HepG2 (cell line): ENCODE results near the gene DDRGK1. TPM values are rescaled to one million over a fixed set of nuclear protein-coding genes. Genes with fewer than 3 reads are reported as not detected.

ENCODE experiments used
- ATAC-seq: fragments of 200-7000 bp; cut with Tn5 transposase; 3 replicates; pipeline ENCODE4 v1.9.1; 2020; ENCODE audit warnings: mild to moderate bottlenecking, moderate library complexity
- BruUV-seq: library from RNA; stranded (reverse); fragments of 400-500 nt; replicated peaks from 2 replicates; lab custom pipeline; 2021; lab: Mats Ljungman, UMichigan
- CTCF ChIA-PET: fragments of 300-600 bp; formaldehyde crosslinking; extraction: SDS; loops from one replicate; lab custom pipeline; 2021; ENCODE audit warnings: low total read pairs, inconsistent platforms, low intra/inter-chr PET ratio; lab: Yijun Ruan, JAX
- POLR2A ChIA-PET: fragments of 350-600 bp; sonication (Branson Sonifier 250); formaldehyde crosslinking; loops from one replicate; lab custom pipeline; 2020; ENCODE audit warnings: antibody characterized with exemption, inconsistent platforms; lab: Yijun Ruan, JAX
- DNase-seq: peaks from one replicate; pipeline ENCODE4 v3.0.0-alpha.2; 2015; ENCODE audit warnings: low spot score
- FAIRE-seq: peaks from 3 replicates; lab custom pipeline; 2011; peaks lifted over from hg19 to GRCh38; lab: Jason Lieb, UNC
- H2AFZ ChIP-seq: one replicate; pipeline ENCODE4 v1.6.1; 2011; ENCODE audit warnings: low read length, inconsistent platforms
- H3K27ac ChIP-seq: fragments of 300-600 bp; 3 replicates; pipeline ENCODE4 v1.8.0; 2011; ENCODE audit warnings: mixed run types, mild to moderate bottlenecking, mixed read lengths, low read length, inconsistent platforms; ENCODE audit not compliant: insufficient read depth; ENCODE audit errors: extremely low read length
- H3K27me3 ChIP-seq, 2 experiments: fragments of 200-600 bp in 1 of 2; 2 replicates in 1 of 2; 3 replicates in 1 of 2; pipeline versions ENCODE4 v1.6.0 to v1.8.0; 2011; ENCODE audit warnings: low read length in 2 of 2, mild to moderate bottlenecking in 2 of 2, moderate library complexity in 2 of 2, inconsistent platforms in 1 of 2; ENCODE audit not compliant: insufficient read depth in 2 of 2, control insufficient read depth in 1 of 2
- H3K36me3 ChIP-seq, 2 experiments: fragments of 200-600 bp in 1 of 2; replicated peaks in 1 of 2; 2 replicates in 1 of 2; 3 replicates in 1 of 2; pipeline versions ENCODE4 v1.5.1 to v1.8.0; 2011; ENCODE audit warnings: low read length in 2 of 2, inconsistent platforms in 1 of 2; ENCODE audit not compliant: insufficient read depth in 2 of 2, control insufficient read depth in 1 of 2
- H3K4me1 ChIP-seq: 2 replicates; pipeline ENCODE4 v1.5.1; 2012; ENCODE audit warnings: low read length, inconsistent platforms; ENCODE audit not compliant: insufficient read depth
- H3K4me2 ChIP-seq: 2 replicates; pipeline ENCODE4 v1.6.0; 2011; ENCODE audit warnings: low read depth, low read length, inconsistent platforms
- H3K4me3 ChIP-seq, 3 experiments: fragments of 200-600 bp in 1 of 3; sonication (generic), shearing (Covaris generic) in 1 of 3; replicated peaks in 1 of 3; 2 replicates each; pipeline ENCODE4 v1.5.1; 2011 to 2016; ENCODE audit warnings: low read length in 3 of 3, inconsistent platforms in 2 of 3, low read depth in 2 of 3, mild to moderate bottlenecking in 2 of 3, control low read depth in 1 of 3, mixed read lengths in 1 of 3; ENCODE audit not compliant: insufficient read depth in 1 of 3
- H3K79me2 ChIP-seq: one replicate; pipeline ENCODE4 v1.6.1; 2011; ENCODE audit warnings: low read length, inconsistent platforms; ENCODE audit not compliant: insufficient read depth
- H3K9ac ChIP-seq: 2 replicates; pipeline ENCODE4 v1.6.0; 2011; ENCODE audit warnings: mild to moderate bottlenecking, low read depth, low read length, inconsistent platforms; ENCODE audit not compliant: insufficient read depth
- H3K9me3 ChIP-seq: 2 replicates; pipeline ENCODE4 v1.5.1; 2012; ENCODE audit warnings: mild to moderate bottlenecking, low read length
- H4K20me1 ChIP-seq: 2 replicates; pipeline ENCODE4 v1.6.0; 2011; ENCODE audit warnings: inconsistent platforms, mild to moderate bottlenecking, low read length, moderate library complexity; ENCODE audit not compliant: insufficient read depth
- AGO2 ChIP-seq: fragments of 200-400 bp; formaldehyde crosslinking; optimal IDR thresholded peaks from 2 replicates; pipeline ENCODE3; 2017; ENCODE audit warnings: mild to moderate bottlenecking, low read depth, low read length, moderate library complexity
- MTA3 ChIP-seq: sonication (generic); formaldehyde crosslinking; IDR thresholded peaks from 2 replicates; pipeline ENCODE4 v1.4.0; 2020; ENCODE audit warnings: missing genetic modification reagents
- NCOA5 ChIP-seq: sonication (generic); formaldehyde crosslinking; IDR thresholded peaks from 2 replicates; pipeline ENCODE4 v1.4.0; 2020; ENCODE audit warnings: missing genetic modification reagents
- NR2F1 ChIP-seq, 2 experiments: fragments of 450-650 bp in 1 of 2; formaldehyde crosslinking in 1 of 2; IDR thresholded peaks; 2 replicates each; pipeline versions ENCODE4 v1.5.0 to v1.6.1; 2016 to 2020; ENCODE audit warnings: mild to moderate bottlenecking in 1 of 2, missing compliant biosample characterization in 1 of 2, missing genetic modification reagents in 1 of 2, moderate library complexity in 1 of 2
- ZNF253 ChIP-seq: sonication (generic); formaldehyde crosslinking; IDR thresholded peaks from 2 replicates; pipeline ENCODE4 v1.8.0; 2022; ENCODE audit warnings: mild to moderate bottlenecking, missing genetic modification reagents, borderline replicate concordance
- ZNF431 ChIP-seq: sonication (generic); formaldehyde crosslinking; IDR thresholded peaks from 2 replicates; pipeline ENCODE4 v1.9.0; 2022; ENCODE audit warnings: missing genetic modification reagents, low read depth, mild to moderate bottlenecking, borderline replicate concordance
- ZNF607 ChIP-seq: sonication (generic); formaldehyde crosslinking; IDR thresholded peaks from 2 replicates; pipeline ENCODE4 v1.5.1; 2020; ENCODE audit warnings: missing genetic modification reagents, mild to moderate bottlenecking, borderline replicate concordance
- WGBS: methylation state at CpG from one replicate; pipeline ENCODE4 v1.1.6; 2017; ENCODE audit warnings: low lambda C conversion rate; 5-methylcytosine and 5-hydroxymethylcytosine counted together
- in situ Hi-C: cut with HindIII; loops from 2 replicates; pipeline ENCODE4 v1.10.0; 2017; ENCODE audit warnings: low pct_unique_long_range_greater_than_20kb; ENCODE audit not compliant: extremely low pct_ligation_motif_present
- intact Hi-C: fragments of 100-400 bp; cut with micrococcal nuclease; formaldehyde crosslinking; loops from one replicate; pipeline ENCODE4 v1.10.0; 2022; ENCODE audit not compliant: unreplicated experiment
- polyA plus RNA-seq, 8 experiments: library from polyadenylated mRNA; depleted of rRNA in 3 of 8; stranded (reverse) in 7 of 8; unstranded in 1 of 8; fragments of >200 nt; fragmentation: Illumina TruSeq in 4 of 8; extraction: Trizol in 4 of 8; gene quantifications; 2 replicates each; pipeline versions ENCODE4 v1.2.1 to v1.2.3, GENCODE V29; 2011 to 2016; ENCODE audit warnings: low read depth in 4 of 8, missing spikeins in 1 of 8, mixed read lengths in 1 of 8; ENCODE audit not compliant: insufficient read depth in 1 of 8
- total RNA-seq, 5 experiments: library from RNA; depleted of rRNA; stranded (reverse); fragments of >200 nt; fragmentation: Illumina TruSeq; extraction: Trizol; gene quantifications; 2 replicates each; pipeline ENCODE4 v1.2.3, GENCODE V29; 2016; ENCODE audit warnings: low read depth in 1 of 5
- TF ChIP-seq, protein P1 (sequence below): sonication (generic); formaldehyde crosslinking; IDR thresholded peaks from 2 replicates; pipeline ENCODE4 v1.4.0; 2020; ENCODE audit warnings: missing genetic modification reagents
- TF ChIP-seq, protein P2 (sequence below), 2 experiments: IDR thresholded peaks; 2 replicates each; pipeline ENCODE4 v1.6.1; 2011 to 2012; ENCODE audit warnings: low read length in 2 of 2, borderline replicate concordance in 1 of 2, low read depth in 1 of 2, mild to moderate bottlenecking in 1 of 2, moderate library complexity in 1 of 2
- TF ChIP-seq, protein P3 (sequence below): sonication (generic); formaldehyde crosslinking; IDR thresholded peaks from 2 replicates; pipeline ENCODE4 v1.4.0; 2020; ENCODE audit warnings: mild to moderate bottlenecking, low read depth, missing genetic modification reagents
- TF ChIP-seq, protein P4 (sequence below): sonication (generic); formaldehyde crosslinking; IDR thresholded peaks from 2 replicates; pipeline ENCODE4 v1.4.0; 2020; ENCODE audit warnings: missing genetic modification reagents, borderline replicate concordance
- TF ChIP-seq, protein P5 (sequence below): sonication (generic); formaldehyde crosslinking; IDR thresholded peaks from 2 replicates; pipeline ENCODE4 v1.4.0; 2020; ENCODE audit warnings: mild to moderate bottlenecking, missing genetic modification reagents

The DDRGK1 gene
- total and polyA plus RNA-seq, 2 of the 13 experiments (the other 11 are each of a cell fraction or from before 2014, with no cell fraction given): 96.7 to 149 TPM

DNA sequence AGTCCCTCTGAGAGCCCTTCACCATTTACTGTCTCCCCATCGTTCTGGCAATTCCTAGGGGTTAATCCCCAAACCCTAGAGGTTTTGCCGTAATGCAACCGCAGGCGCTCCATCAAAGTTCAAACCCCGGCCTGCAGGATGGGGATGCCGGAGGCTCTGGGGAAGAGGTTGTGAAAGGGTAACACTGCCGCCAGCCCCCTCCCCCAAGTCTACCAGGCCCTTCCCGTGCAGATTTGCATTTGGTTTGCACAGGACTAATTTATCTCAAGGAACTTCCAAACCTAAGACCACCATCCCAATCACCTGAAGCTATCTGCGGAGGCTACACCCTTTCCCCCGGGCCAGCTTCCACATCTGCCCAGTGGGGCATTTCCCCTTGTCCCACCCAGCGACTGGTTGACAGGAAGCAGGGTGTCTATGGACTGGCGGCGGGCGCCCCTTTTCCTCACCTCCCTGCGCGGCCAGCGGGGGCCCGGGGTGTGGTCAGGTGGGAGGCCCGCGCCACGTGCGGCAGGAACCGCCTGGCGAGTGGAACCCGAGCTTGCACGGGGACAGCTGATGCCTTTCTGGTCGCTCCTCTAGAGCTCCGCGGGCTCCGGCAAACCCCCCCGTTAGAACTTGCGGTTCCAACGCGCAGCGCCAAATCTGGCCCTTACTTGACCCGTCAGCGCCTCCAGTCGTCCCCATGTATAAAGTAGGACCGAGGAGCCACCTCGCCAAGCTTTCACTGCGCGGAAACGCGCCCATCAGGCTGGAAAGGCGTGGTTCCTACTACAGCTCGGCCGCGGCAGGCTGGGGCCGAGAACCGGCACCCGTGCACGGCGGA, 43.9 kb upstream of the DDRGK1 start:
- Histone ChIP-seq H3K9me3 (no peaks in the 10 kb centered on the region), H3K79me2 (no peaks in the 10 kb centered on the region), H3K4me2 (peak overlapping the region; percentile 68), H3K9ac (no peak overlapping the region), H2AFZ (no peak overlapping the region), H4K20me1 (no peaks in the 10 kb centered on the region), H3K4me3 (peak overlapping the region; percentile 20 to 61 (median 35); a peak in 5 of 6 replicates), H3K36me3 (no peaks in the 10 kb centered on the region; a peak in 1 of 5 replicates), H3K27me3 (peaks cover 1 to 11% of the 10 kb centered on the region in 2 experiments; a peak in 2 of 5 replicates), H3K4me1 (peaks cover 48% of the 10 kb centered on the region), H3K27ac (no peak overlapping the region)
- peak; percentile 53 for ATAC-seq
- intact Hi-C loops (loop anchor here (10.0 kb wide), 1 partner anchor 84 kb away; no protein-coding TSS in a partner anchor), in situ Hi-C loops (no loop called here)
- no TSS peak for BruUV-seq
- DNase-seq: no peak
- WGBS: 58% methylated on average over 53 of the region's 53 CpGs
- POLR2A ChIA-PET: interaction anchor here (0.9 to 7.9 kb wide), 4 partner anchors 16 to 46 kb away, joined by 3 to 110 read pairs (median 3); no protein-coding TSS in a partner anchor
- CTCF ChIA-PET: interaction anchor here (3.7 kb wide), 1 partner anchor 29 kb away, joined by 86 read pairs; no protein-coding TSS in a partner anchor
- no peak for FAIRE-seq
- TF ChIP-seq AGO2 (peak; percentile 96), ZNF607 (CRISPR knock-in tag) (peak; percentile 37; the same call in 1 of the 2 replicates), NCOA5 (0 out of 2 replicates have a peak, but pooled peaks have one; percentile 76), NR2F1 (CRISPR knock-in tag; IDR thresholded peaks at IDR 0.05) (0 out of 4 replicates have a peak, but pooled peaks of 1 of the 2 experiments have one; percentile 1), ZNF253 (CRISPR knock-in tag) (peak; percentile 87; the same call in 1 of the 2 replicates), ZNF431 (no peak), MTA3 (no peak)
- TF ChIP-seq, protein P1, sequence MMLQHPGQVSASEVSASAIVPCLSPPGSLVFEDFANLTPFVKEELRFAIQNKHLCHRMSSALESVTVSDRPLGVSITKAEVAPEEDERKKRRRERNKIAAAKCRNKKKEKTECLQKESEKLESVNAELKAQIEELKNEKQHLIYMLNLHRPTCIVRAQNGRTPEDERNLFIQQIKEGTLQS: no peak
- TF ChIP-seq, protein P2, sequence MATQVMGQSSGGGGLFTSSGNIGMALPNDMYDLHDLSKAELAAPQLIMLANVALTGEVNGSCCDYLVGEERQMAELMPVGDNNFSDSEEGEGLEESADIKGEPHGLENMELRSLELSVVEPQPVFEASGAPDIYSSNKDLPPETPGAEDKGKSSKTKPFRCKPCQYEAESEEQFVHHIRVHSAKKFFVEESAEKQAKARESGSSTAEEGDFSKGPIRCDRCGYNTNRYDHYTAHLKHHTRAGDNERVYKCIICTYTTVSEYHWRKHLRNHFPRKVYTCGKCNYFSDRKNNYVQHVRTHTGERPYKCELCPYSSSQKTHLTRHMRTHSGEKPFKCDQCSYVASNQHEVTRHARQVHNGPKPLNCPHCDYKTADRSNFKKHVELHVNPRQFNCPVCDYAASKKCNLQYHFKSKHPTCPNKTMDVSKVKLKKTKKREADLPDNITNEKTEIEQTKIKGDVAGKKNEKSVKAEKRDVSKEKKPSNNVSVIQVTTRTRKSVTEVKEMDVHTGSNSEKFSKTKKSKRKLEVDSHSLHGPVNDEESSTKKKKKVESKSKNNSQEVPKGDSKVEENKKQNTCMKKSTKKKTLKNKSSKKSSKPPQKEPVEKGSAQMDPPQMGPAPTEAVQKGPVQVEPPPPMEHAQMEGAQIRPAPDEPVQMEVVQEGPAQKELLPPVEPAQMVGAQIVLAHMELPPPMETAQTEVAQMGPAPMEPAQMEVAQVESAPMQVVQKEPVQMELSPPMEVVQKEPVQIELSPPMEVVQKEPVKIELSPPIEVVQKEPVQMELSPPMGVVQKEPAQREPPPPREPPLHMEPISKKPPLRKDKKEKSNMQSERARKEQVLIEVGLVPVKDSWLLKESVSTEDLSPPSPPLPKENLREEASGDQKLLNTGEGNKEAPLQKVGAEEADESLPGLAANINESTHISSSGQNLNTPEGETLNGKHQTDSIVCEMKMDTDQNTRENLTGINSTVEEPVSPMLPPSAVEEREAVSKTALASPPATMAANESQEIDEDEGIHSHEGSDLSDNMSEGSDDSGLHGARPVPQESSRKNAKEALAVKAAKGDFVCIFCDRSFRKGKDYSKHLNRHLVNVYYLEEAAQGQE (IDR thresholded peaks at IDR 0.05; ENCODE audit: borderline replicate concordance in 1 of 2, low read depth in 1 of 2, low read length in 2 of 2): no peak
- TF ChIP-seq, protein P3, sequence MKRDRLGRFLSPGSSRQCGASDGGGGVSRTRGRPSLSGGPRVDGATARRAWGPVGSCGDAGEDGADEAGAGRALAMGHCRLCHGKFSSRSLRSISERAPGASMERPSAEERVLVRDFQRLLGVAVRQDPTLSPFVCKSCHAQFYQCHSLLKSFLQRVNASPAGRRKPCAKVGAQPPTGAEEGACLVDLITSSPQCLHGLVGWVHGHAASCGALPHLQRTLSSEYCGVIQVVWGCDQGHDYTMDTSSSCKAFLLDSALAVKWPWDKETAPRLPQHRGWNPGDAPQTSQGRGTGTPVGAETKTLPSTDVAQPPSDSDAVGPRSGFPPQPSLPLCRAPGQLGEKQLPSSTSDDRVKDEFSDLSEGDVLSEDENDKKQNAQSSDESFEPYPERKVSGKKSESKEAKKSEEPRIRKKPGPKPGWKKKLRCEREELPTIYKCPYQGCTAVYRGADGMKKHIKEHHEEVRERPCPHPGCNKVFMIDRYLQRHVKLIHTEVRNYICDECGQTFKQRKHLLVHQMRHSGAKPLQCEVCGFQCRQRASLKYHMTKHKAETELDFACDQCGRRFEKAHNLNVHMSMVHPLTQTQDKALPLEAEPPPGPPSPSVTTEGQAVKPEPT: 0 out of 2 replicates have a peak, but pooled peaks have one; percentile 34
- TF ChIP-seq, protein P4, sequence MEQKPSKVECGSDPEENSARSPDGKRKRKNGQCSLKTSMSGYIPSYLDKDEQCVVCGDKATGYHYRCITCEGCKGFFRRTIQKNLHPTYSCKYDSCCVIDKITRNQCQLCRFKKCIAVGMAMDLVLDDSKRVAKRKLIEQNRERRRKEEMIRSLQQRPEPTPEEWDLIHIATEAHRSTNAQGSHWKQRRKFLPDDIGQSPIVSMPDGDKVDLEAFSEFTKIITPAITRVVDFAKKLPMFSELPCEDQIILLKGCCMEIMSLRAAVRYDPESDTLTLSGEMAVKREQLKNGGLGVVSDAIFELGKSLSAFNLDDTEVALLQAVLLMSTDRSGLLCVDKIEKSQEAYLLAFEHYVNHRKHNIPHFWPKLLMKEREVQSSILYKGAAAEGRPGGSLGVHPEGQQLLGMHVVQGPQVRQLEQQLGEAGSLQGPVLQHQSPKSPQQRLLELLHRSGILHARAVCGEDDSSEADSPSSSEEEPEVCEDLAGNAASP (CRISPR knock-in tag): no peak
- TF ChIP-seq, protein P5, sequence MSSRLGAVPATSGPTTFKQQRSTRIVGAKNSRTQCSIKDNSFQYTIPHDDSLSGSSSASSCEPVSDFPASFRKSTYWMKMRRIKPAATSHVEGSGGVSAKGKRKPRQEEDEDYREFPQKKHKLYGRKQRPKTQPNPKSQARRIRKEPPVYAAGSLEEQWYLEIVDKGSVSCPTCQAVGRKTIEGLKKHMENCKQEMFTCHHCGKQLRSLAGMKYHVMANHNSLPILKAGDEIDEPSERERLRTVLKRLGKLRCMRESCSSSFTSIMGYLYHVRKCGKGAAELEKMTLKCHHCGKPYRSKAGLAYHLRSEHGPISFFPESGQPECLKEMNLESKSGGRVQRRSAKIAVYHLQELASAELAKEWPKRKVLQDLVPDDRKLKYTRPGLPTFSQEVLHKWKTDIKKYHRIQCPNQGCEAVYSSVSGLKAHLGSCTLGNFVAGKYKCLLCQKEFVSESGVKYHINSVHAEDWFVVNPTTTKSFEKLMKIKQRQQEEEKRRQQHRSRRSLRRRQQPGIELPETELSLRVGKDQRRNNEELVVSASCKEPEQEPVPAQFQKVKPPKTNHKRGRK (CRISPR knock-in tag): no peak
